Measurements from ENCODE around the gene IFNA5.

GRCh38 chr9:21265421-21266189, 39.5 kb downstream of the IFNA5 start:
- no peak for TF ChIP-seq CTCF (IDR thresholded peaks at IDR 0.05; ENCODE audit: insufficient read depth, low read length, poor library complexity, severe bottlenecking)
- no peak for TF ChIP-seq EZH2phosphoT487 (conservative IDR thresholded peaks at IDR 0.05; ENCODE audit: low read length)

Data from SU-DHL-6 (cell line).